HG03457 (cell line): ENCODE results near the gene LIMS1.
"Not testable (repeated sequence)": the region's sequence is repeated elsewhere in the genome, so short reads cannot be mapped to it uniquely, and the experiment has no call there.

Experiments
- ATAC-seq: cut with Tn5 transposase; IDR thresholded peaks from one replicate; pipeline ENCODE4 v1.9.1; 2021; ENCODE audit warnings: moderate number of reproducible peaks; ENCODE audit not compliant: unreplicated experiment

Gene LIMS1, protein sequence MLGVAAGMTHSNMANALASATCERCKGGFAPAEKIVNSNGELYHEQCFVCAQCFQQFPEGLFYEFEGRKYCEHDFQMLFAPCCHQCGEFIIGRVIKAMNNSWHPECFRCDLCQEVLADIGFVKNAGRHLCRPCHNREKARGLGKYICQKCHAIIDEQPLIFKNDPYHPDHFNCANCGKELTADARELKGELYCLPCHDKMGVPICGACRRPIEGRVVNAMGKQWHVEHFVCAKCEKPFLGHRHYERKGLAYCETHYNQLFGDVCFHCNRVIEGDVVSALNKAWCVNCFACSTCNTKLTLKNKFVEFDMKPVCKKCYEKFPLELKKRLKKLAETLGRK

GRCh38 chr2:108533832-108534583 is at the start of gene LIMS1:
Gene LIMS1, plus strand, starts transcription at chr2:108534470. Its CDS starts 93 bp downstream, at chr2:108534563.
- ATAC-seq, result peak; percentile 85

GRCh38 chr2:108485253-108485652 is 49.0 kb upstream of the LIMS1 start:
- no peak for ATAC-seq

DNA sequence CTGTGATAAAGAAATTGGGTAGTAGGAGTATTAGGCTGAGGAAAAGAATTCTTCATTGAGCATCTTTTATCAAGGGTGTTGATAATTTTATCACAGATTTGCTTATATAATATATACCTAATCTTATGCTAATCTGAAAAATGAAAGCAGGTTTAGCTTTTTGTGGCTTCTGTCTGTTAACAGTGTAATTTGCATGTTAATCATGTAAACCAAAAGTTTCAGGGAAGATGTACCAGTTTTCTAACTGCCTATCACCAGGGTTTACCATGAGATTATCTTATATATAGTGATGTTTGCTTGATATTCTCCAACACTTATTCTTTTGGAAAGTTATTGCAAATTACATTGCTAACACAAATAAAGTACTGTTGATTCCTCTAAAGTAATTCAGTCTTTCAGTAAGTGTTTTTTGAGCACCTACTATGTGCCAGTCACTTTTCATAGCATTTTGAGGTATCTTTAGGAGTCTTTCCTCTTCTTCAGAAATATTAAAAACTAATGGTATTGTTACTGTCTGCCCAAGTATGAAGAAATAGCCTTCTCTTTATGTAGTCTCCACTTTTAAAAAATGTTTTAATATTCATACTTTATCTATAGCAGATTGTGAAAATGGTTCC is 43.7 kb upstream of the LIMS1 start:
- no peak for ATAC-seq

GRCh38 chr2:108491848-108492247 is 42.4 kb upstream of the LIMS1 start:
- no peak for ATAC-seq

GRCh38 chr2:108492364-108492763 is 41.9 kb upstream of the LIMS1 start:
- no peak for ATAC-seq

- not testable (repeated sequence) for ATAC-seq
These were observed 38.1 kb upstream of the LIMS1 start for GRCh38 chr2:108496167-108496566.

- not testable (repeated sequence) for ATAC-seq
These were observed 26.6 kb upstream of the LIMS1 start for GRCh38 chr2:108507620-108508019.

DNA sequence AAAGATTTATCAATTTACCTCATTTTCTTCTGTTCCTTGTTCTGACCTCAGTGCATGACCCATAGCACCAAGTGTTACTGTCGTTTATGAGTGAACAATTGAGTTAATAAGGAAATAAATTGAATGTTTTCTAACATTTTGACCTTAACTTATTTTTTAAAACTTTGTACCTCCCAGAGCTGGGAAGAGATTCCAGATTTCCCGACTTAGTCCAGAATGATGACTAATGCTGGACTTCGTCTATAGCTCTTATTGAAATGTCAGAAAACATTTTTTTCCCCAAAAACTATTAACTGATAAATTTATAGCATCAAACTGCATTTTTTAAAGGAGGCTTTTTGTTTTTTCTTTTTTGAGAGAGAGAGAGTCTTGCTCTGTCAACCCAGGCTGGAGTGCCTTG is 21.8 kb upstream of the LIMS1 start:
- ATAC-seq, result not testable (repeated sequence)

GRCh38 chr2:108514478-108514877 is 19.8 kb upstream of the LIMS1 start:
- not testable (repeated sequence) for ATAC-seq

GRCh38 chr2:108524688-108525087 is 9.6 kb upstream of the LIMS1 start:
- ATAC-seq, result not testable (repeated sequence)

- ATAC-seq, result not testable (repeated sequence)
These were observed 9.0 kb upstream of the LIMS1 start for GRCh38 chr2:108525258-108525657.

- no peak for ATAC-seq
These were observed 2.6 kb upstream of the LIMS1 start for GRCh38 chr2:108531674-108532055.

DNA sequence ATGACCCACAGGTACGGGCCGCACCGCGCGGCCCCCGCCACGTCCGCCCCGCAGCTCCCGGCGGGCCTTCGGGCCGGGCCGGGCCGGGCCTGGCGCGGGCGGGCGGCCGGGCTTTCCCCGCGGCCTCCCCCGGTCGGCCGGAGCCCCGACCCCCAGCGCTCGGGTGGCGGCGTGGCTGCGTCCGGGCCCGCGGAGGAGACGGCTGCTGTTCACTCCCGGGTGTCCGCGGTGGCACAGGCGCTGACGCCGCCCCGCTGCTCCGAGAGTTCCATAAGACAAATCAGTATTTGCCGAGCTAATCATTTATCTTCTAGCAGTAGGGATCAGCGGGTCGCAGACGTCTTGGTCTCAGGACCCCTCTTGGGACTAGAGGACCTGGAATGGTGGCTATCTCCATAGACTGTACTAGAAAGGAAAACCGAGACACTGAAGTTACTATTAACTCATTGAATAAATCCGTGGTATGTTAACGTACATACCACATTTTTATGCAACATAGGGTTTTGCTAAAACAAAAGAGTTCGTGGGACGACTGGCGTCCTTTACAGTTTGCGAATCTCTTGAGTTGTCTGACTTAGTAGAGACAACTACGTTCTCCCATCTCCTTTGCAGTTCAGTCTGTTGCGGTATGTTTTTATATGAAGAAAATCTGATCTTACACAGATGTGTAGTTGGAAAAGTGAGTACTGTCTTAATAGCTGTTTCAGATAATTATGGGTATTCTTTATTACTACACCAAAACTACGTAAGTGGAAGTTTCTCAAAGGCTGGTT is 500 bp downstream of the LIMS1 start:
- peak; percentile 24 for ATAC-seq

DNA sequence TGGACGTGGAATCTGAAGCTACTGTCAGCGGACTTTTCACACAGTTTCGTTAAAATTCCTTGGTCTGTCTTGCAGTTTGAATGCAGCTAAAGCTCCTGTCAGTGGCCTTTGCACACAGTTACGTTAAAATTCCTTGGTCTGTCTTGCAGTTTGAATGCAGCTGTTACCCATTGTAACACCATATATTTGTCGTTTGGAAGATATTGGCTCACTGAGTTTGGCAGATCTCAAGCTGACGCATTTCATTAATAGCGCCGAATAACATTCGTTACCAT is 1.0 kb downstream of the LIMS1 start:
- no peak for ATAC-seq

DNA sequence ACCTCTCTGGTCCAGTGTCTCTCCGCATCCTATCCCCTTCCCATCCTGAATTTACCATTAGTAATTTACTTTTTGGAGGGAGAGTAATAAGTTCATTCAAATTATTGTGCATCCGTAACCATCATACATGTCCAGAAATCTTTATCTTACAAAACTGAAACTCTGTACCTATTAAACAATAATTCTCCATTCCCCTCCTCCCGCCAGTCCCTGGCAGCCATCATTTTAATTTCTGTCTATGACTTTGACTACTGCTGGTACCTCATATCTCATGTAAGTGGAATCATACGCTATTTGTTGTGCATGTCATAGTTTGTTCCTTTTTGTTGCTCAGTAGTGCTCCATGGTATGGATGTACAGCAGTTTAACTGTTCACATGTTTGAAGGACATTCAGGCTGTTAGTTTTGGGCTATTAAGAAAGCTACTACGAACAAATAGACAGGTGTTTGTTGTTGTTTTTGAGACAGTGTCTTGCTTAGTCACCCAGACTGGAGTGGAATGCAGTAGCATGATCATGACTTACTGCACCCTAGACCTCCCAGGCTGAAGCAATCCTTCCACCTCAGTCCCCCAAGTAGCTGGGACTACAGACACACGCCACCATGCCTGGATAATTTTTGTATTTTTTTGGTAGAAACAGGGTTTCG is 2.0 kb downstream of the LIMS1 start:
- ATAC-seq, result no peak

GRCh38 chr2:108536911-108537310 is 2.6 kb downstream of the LIMS1 start:
- no peak for ATAC-seq

GRCh38 chr2:108538000-108538625 is 3.8 kb downstream of the LIMS1 start:
- ATAC-seq, result no peak

DNA sequence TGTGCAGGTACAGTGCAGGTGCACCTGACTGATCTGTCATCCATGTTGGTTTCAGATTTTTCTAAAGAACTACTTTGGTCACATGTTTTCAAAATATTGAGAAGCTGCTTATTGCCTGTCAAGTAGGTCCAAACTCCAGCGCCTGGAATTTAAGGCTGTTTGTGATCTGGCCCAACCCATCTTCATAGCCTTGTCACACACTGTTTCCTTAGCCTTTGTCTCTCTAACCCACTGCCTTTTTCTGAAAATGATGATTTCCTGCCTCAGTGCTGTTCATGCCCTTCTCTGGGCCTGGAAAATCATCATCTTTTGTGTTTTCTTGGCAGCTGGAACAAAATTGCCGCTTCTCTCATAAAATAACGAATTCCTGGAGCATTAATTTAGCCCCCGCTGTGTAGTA is 7.2 kb downstream of the LIMS1 start:
- ATAC-seq, result no peak

GRCh38 chr2:108542071-108542470 is 7.8 kb downstream of the LIMS1 start:
- ATAC-seq, result no peak

DNA sequence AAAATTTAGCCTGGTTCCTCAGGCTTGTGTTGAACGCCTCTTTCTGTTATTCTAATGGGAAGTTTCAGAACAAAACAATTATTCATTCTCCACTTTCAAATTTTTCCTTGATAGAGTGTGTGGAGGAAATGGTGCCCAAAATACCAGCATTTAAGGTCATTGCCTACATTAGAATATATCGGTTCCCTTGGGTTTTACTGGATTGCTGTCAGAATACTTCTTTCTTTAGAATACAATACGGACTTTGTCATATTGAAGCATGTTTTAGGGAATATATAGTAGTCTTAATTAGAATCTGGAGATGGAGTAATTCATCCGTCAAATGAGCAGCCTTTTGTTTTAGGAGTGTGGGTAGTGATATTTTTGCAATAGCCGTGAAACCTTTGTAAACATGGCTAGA is 13.3 kb downstream of the LIMS1 start:
- ATAC-seq, result no peak
